ENCODE results near the gene FHOD1. TPM values are rescaled to one million over a fixed set of nuclear protein-coding genes. Genes with fewer than 3 reads are reported as not detected.

The FHOD1 gene
- total RNA-seq, 4 donors from 2014 or later, result 6.3 to 15.6 (median 8.4) TPM

DNA sequence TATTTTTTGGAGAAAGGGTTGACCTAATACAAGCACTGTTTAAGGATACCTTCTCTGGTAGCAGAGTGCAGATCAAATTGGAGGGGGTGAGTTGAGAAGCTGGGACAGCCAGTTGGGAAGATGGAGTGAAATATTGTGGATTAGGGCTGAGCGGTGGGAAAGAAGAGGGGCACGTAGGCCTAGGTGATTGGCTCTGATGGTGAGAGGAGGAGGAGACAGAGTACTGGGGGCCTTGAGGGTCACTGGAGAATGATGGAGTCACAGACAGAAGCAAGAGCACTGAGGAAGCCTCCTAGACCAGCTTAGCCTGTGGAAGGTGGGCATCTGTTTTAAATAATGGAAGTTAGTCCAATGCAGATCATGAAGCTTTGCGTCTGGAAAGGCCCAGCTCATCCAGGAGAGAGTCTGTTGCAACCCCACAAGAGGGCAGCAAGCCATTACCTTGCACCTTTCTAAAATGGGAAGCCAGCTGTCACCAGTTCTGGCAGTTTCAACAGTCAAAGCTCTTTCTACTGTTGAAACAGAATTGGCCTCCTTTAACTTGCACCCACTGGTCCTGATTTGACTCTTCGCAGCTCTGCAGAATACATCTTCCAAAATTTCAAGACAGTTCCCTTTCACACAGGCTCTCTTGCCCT lies 13.3 kb upstream of the FHOD1 start:
- H3K4me3 ChIP-seq (ENCODE audit: low read depth, poor library complexity, severe bottlenecking), result no peak overlapping the region
- DNase-seq (ENCODE audit: low spot score in 2 of 2), result no peak
- WGBS, 2 donors, result 52 to 58% methylated on average over 4 of the region's 4 CpGs
- TF ChIP-seq POLR2A (IDR thresholded peaks at IDR 0.05), result no peak
- TF ChIP-seq, protein P1, sequence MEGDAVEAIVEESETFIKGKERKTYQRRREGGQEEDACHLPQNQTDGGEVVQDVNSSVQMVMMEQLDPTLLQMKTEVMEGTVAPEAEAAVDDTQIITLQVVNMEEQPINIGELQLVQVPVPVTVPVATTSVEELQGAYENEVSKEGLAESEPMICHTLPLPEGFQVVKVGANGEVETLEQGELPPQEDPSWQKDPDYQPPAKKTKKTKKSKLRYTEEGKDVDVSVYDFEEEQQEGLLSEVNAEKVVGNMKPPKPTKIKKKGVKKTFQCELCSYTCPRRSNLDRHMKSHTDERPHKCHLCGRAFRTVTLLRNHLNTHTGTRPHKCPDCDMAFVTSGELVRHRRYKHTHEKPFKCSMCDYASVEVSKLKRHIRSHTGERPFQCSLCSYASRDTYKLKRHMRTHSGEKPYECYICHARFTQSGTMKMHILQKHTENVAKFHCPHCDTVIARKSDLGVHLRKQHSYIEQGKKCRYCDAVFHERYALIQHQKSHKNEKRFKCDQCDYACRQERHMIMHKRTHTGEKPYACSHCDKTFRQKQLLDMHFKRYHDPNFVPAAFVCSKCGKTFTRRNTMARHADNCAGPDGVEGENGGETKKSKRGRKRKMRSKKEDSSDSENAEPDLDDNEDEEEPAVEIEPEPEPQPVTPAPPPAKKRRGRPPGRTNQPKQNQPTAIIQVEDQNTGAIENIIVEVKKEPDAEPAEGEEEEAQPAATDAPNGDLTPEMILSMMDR (IDR thresholded peaks at IDR 0.05), result no peak
- intact Hi-C loops (cut with DNase I; ENCODE audit: low total_unique reads), result no loop called here

DNA sequence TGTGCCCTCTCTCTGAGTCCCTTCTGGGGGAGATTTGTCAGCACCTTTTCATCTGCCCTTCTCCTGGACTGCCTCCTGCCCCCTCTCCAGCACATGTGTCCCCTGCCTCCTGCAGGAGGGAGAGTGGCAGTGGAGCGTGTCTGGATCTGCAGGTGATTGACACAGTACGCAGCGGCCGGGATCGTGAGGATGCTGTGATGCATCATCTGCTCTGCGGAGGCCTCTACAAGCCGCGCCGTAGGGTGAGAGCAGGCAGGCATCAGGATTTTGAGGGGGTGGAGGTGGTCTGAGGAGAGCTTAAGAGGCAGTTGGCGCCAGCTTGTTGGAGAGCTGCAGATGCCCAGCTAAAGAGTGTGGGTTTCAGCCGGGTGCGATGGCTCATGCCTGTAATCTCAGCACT lies 12.4 kb upstream of the FHOD1 start:
- DNase-seq (ENCODE audit: low spot score in 2 of 2), result no peak
- no peak overlapping the region for H3K4me3 ChIP-seq (ENCODE audit: low read depth, poor library complexity, severe bottlenecking)
- TF ChIP-seq POLR2A (IDR thresholded peaks at IDR 0.05), result no peak
- TF ChIP-seq, protein P1 (IDR thresholded peaks at IDR 0.05), result no peak
- WGBS, 2 donors, result 78 to 87% methylated on average over 12 of the region's 12 CpGs
- intact Hi-C loops (cut with DNase I; ENCODE audit: low total_unique reads), result no loop called here

DNA sequence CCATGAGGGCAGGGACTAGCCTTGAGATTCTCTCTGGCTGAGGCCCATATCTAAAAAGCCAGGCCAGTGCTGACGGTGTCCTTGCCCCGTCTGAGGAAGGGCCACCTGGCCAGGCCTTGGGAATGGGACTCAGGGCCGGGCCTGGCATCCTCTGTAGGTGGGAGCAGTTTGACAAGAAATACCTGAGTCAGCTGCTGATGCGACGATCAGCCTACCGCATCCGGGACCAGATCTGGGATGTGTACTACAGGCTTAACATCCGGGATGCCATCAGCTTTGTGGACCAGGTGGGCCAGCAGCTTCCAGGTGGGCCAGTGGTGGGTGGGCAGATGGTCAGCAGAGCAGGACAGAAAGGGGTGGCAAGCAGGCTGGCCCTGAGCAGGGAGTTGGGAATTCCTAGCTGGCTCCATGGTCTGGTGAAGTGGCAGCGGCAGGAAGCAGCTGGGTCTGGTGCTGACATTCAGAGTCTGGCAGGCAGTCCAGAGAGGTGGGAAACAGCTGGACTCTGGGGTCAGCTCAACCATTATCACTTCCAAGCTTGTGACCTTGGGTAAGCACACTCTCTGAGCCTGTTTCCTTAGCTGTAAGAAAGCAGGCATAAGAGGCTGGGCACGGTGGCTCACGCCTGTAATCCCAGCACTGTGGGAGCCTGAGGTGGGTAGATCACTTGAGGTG lies 11.0 kb upstream of the FHOD1 start:
- 82 to 85% methylated on average over 11 of the region's 11 CpGs for WGBS, 2 donors
- intact Hi-C loops (cut with DNase I; ENCODE audit: low total_unique reads), result no loop called here
- no peak for DNase-seq (ENCODE audit: low spot score in 2 of 2)
- no peak overlapping the region for H3K4me3 ChIP-seq (ENCODE audit: low read depth, poor library complexity, severe bottlenecking)
- TF ChIP-seq, protein P1 (IDR thresholded peaks at IDR 0.05), result no peak
- no peak for TF ChIP-seq POLR2A (IDR thresholded peaks at IDR 0.05)

DNA sequence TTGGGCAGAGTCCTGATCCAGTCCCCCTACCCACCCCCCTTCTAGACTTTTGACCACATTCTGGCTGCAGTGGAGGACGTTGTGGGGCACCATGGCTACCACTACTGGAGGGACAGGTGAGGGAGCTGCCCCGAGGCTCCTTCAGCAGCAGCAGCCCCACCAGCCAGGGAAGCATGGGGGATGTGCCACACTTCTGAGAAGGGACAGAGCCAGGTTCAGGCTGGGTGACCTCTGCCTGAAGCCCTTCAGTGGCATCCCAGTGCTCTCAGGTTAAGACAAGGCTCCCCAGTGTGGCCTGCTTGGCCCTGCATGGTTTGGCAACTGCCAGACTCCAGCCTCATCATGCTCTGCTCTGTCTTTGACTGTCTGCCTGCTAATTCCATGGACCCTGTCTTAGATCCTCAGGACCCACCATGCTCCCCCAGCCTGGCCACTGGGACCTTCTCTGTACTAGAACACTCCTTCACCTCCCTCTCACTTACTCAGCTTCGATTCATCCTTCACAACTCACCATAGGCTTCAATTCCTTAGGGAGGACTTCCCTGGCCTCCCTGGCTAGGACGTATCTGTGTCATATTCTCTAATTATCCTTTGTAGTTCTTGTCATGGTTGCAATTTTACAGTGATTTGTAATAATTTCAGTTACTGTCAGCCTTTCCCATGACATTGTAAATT lies 10.3 kb upstream of the FHOD1 start:
- H3K4me3 ChIP-seq (ENCODE audit: low read depth, poor library complexity, severe bottlenecking), result no peak overlapping the region
- DNase-seq (ENCODE audit: low spot score in 2 of 2), result no peak
- intact Hi-C loops (cut with DNase I; ENCODE audit: low total_unique reads), result no loop called here
- no peak for TF ChIP-seq POLR2A (IDR thresholded peaks at IDR 0.05)
- TF ChIP-seq, protein P1 (IDR thresholded peaks at IDR 0.05), result no peak
- 75 to 76% methylated on average over 4 of the region's 4 CpGs for WGBS, 2 donors

DNA sequence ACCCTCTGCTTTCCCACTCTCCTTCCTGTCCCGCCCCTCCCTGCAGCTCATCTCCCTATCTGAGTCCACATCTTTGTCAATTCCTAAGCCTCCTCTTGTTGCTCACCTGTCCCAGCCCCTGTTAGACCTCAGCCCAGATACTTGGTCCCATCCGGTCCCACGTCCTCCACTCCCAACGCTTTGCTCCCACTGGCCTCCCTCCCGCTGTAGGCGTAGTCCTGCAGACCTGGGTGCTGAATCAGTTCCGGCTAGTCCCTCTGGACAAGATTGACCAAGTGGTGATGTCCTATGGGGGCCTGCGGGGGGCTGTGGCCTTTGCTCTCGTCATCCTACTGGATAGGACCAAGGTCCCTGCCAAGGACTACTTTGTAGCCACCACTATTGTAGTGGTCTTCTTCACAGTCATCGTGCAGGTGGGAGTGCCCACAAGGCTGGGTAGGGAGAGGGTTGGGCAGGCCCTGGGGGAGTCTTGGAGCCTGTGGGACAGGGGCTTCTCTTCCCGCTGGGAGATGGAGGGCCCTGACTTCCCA lies 9.5 kb upstream of the FHOD1 start:
- intact Hi-C loops (cut with DNase I; ENCODE audit: low total_unique reads), result no loop called here
- DNase-seq (ENCODE audit: low spot score in 2 of 2), result no peak
- H3K4me3 ChIP-seq (ENCODE audit: low read depth, poor library complexity, severe bottlenecking), result no peak overlapping the region
- TF ChIP-seq POLR2A (IDR thresholded peaks at IDR 0.05), result no peak
- TF ChIP-seq, protein P1 (IDR thresholded peaks at IDR 0.05), result no peak
- 93 to 94% methylated on average over 11 of the region's 11 CpGs for WGBS, 2 donors

Measured in lower leg skin (tissue), 4 donors.